ENCODE data around the gene CD99. TPM values are rescaled to one million over a fixed set of nuclear protein-coding genes. Genes with fewer than 3 reads are reported as not detected.

CD99 gene, protein sequence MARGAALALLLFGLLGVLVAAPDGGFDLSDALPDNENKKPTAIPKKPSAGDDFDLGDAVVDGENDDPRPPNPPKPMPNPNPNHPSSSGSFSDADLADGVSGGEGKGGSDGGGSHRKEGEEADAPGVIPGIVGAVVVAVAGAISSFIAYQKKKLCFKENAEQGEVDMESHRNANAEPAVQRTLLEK
- 51.2 and 57.9 TPM in 2 replicates for total RNA-seq

DNA sequence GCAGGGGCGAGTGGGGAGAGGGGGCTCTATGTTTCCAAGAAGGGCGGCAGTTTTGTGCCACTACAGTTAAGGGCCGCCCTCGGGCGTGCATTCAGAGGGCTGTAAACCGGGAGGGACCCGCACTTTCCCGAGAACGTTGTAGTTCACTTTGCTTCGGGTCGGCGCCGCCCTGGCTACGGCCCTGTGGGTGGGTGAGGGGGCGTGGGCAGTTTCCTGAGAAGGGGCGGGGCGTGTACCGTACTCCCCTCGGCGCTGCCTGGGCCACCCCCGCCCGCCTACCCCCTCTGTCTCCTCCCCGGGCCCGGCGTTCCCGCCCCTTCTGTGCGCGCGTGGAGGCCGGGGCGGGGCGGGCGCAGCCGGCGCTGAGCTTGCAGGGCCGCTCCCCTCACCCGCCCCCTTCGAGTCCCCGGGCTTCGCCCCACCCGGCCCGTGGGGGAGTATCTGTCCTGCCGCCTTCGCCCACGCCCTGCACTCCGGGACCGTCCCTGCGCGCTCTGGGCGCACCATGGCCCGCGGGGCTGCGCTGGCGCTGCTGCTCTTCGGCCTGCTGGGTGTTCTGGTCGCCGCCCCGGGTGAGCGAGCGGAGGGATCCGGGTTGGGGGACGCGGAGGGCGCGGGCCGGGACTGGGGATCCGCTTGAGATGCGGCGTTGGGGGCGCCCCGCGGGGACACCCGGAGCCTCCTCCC lies at the start of gene CD99:
CD99 (plus strand) TSS at position 440 of the 687 bp plus-strand sequence; CDS start at position 506, 66 bp downstream.
- TF ChIP-seq, protein P1, sequence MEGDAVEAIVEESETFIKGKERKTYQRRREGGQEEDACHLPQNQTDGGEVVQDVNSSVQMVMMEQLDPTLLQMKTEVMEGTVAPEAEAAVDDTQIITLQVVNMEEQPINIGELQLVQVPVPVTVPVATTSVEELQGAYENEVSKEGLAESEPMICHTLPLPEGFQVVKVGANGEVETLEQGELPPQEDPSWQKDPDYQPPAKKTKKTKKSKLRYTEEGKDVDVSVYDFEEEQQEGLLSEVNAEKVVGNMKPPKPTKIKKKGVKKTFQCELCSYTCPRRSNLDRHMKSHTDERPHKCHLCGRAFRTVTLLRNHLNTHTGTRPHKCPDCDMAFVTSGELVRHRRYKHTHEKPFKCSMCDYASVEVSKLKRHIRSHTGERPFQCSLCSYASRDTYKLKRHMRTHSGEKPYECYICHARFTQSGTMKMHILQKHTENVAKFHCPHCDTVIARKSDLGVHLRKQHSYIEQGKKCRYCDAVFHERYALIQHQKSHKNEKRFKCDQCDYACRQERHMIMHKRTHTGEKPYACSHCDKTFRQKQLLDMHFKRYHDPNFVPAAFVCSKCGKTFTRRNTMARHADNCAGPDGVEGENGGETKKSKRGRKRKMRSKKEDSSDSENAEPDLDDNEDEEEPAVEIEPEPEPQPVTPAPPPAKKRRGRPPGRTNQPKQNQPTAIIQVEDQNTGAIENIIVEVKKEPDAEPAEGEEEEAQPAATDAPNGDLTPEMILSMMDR (IDR thresholded peaks at IDR 0.05; ENCODE audit: insufficient read depth, low read length, severe bottlenecking) = no peak
- FAIRE-seq (no peak), DNase-seq (ENCODE audit: low read depth) (peak; percentile 46)
- peak within 1 kb of the TSS; percentile 80 for H3K4me3 ChIP-seq (ENCODE audit: low read depth, low read length)
- no peaks in the 10 kb centered on the region for H3K27me3 ChIP-seq (ENCODE audit: control insufficient read depth, insufficient read depth, low read length)
- H3K36me3 ChIP-seq (ENCODE audit: control insufficient read depth, insufficient read depth, low read length) = no peaks in the 10 kb centered on the region

DNA sequence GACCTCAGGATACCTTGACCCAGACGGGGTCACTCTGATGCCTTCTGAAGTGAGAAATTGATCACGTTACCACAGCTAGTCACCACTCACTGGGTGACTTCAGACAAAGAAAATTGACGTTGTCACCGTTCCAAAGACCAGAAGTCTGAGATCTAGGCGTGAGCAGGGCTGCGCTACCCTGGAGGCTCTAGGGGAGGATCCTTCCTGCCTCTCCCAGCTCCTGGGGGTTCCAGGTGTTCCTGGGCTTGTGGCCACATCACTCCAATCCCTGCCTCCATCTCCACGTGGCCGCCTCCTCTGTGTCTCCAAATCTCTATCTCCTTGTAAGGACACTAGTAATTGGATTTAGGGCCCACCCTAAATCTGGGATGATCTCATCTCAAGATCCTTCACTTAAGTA lies 48.9 kb upstream of the CD99 start:
- FAIRE-seq = no peak
- no peak for DNase-seq (ENCODE audit: low read depth)

DNA sequence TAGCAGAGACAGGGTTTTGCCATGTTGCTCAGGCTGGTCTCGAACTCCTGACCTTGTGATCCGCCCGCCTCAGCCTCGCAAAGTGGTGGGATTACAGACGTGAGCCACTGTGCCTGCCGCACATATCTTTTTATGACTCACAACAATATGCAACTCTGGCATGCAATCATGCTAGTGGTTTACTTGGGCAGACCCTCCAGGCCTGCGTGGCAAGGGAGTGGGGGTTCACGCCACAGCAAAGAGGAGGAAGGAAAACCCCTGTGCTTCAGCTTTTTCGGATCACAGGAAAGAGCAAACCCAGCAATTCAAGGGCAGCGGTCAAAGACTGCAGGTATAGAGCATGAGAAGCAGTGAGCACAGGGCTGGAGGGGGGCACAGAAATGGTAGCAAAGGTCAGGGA lies 48.3 kb upstream of the CD99 start:
- DNase-seq (ENCODE audit: low read depth) (no peak), FAIRE-seq (no peak)
- Histone ChIP-seq H3K27me3 (ENCODE audit: control insufficient read depth, insufficient read depth, low read length) (no peaks in the 10 kb centered on the region), H3K36me3 (ENCODE audit: control insufficient read depth, insufficient read depth, low read length) (no peaks in the 10 kb centered on the region), H3K4me3 (ENCODE audit: low read depth, low read length) (no peak overlapping the region)
- TF ChIP-seq, protein P1 (IDR thresholded peaks at IDR 0.05; ENCODE audit: insufficient read depth, low read length, severe bottlenecking) = no peak

More for the DNA sequence above, 48.9 kb upstream of the CD99 start:
- Histone ChIP-seq H3K36me3 (ENCODE audit: control insufficient read depth, insufficient read depth, low read length) (no peaks in the 10 kb centered on the region), H3K27me3 (ENCODE audit: control insufficient read depth, insufficient read depth, low read length) (no peaks in the 10 kb centered on the region), H3K4me3 (ENCODE audit: low read depth, low read length) (no peak overlapping the region)
- TF ChIP-seq, protein P1 (IDR thresholded peaks at IDR 0.05; ENCODE audit: insufficient read depth, low read length, severe bottlenecking) = no peak

- FAIRE-seq (no peak), DNase-seq (ENCODE audit: low read depth) (no peak)
- Histone ChIP-seq H3K4me3 (ENCODE audit: low read depth, low read length) (no peak overlapping the region), H3K36me3 (ENCODE audit: control insufficient read depth, insufficient read depth, low read length) (no peaks in the 10 kb centered on the region), H3K27me3 (ENCODE audit: control insufficient read depth, insufficient read depth, low read length) (no peaks in the 10 kb centered on the region)
- TF ChIP-seq, protein P1 (IDR thresholded peaks at IDR 0.05; ENCODE audit: insufficient read depth, low read length, severe bottlenecking) = no peak
Measured at GRCh38 chrX:2643880-2644279, 47.2 kb upstream of the CD99 start.

DNA sequence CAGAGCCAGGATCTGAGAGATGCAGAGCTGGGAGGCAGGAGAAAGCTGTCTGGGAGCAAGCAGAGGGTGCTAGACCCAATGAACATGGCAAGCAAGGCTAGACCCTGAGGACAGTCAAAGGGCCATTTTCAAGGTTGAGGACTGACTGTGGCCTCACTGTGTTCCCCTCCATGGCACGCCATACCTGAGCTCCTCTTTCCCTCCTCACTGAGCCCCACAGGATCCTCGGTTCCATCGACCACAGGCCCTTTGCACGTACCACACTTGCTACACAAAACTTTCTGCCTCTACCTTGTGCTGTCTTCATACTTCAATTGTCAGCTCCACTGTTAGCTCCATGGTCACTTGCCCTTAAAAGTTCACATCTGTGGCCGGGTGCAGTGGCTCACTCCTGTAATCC lies 45.5 kb upstream of the CD99 start:
- Histone ChIP-seq H3K27me3 (ENCODE audit: control insufficient read depth, insufficient read depth, low read length) (no peaks in the 10 kb centered on the region), H3K36me3 (ENCODE audit: control insufficient read depth, insufficient read depth, low read length) (no peaks in the 10 kb centered on the region), H3K4me3 (ENCODE audit: low read depth, low read length) (no peak overlapping the region)
- no peak for DNase-seq (ENCODE audit: low read depth)
- FAIRE-seq = no peak
- TF ChIP-seq, protein P1 (IDR thresholded peaks at IDR 0.05; ENCODE audit: insufficient read depth, low read length, severe bottlenecking) = no peak

Data from bronchial epithelial cell (primary cell).